HUES6 (cell line): Measurements from ENCODE around the gene LCE6A.

Experiments
- H3K27ac ChIP-seq: 2 replicates; pipeline ENCODE4 v1.7.0; 2013; ENCODE audit warnings: low read depth, mild to moderate bottlenecking, low read length, inconsistent platforms
- H3K27me3 ChIP-seq: 2 replicates; pipeline ENCODE4 v1.6.1; 2013; ENCODE audit warnings: low read length; ENCODE audit not compliant: control insufficient read depth, insufficient read depth
- H3K36me3 ChIP-seq: 2 replicates; pipeline ENCODE4 v1.6.1; 2013; ENCODE audit warnings: low read length; ENCODE audit not compliant: control insufficient read depth, insufficient read depth
- H3K4me1 ChIP-seq: 2 replicates; pipeline ENCODE4 v1.6.1; 2013; ENCODE audit warnings: low read length; ENCODE audit not compliant: control insufficient read depth, insufficient read depth
- H3K4me3 ChIP-seq: 2 replicates; pipeline ENCODE4 v1.5.1; 2013; ENCODE audit warnings: low read depth, low read length
- H3K9ac ChIP-seq: one replicate; pipeline ENCODE4 v1.6.1; 2013; ENCODE audit warnings: mild to moderate bottlenecking, low read length
- H3K9me3 ChIP-seq: 2 replicates; pipeline ENCODE4 v1.6.1; 2013; ENCODE audit warnings: low read depth, low read length; ENCODE audit not compliant: control insufficient read depth, insufficient read depth

LCE6A gene, protein sequence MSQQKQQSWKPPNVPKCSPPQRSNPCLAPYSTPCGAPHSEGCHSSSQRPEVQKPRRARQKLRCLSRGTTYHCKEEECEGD

DNA sequence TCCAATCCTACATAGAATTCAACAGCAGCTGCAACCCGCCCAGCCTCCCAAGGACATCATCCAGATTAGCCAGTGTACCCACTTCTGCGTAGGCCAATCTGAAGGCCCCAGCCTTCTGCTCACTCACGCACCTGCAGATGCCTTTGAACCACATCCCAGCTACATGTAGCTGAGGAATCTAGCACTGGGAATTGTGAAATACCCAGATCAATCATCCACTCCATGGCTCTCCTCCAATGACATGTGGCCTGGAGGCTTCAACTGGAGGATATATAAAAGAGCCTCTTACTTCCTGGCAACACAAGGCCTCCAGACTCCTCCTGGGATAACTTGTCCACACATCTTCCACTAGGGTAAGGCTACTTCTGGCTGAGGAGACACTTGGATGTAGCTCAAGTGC lies at the start of gene LCE6A:
Gene LCE6A, plus strand, starts transcription at position 301 of the 400 bp plus-strand sequence. CDS start 665 bp downstream, outside the sequence.
- Histone ChIP-seq H3K9ac (no peak within 1 kb of the TSS), H3K9me3 (peaks cover 20% of the 10 kb centered on the region; the same call in 1 of the 2 replicates), H3K27me3 (peaks cover 4% of the 10 kb centered on the region; the same call in 1 of the 2 replicates), H3K27ac (no peak within 1 kb of the TSS), H3K4me1 (no peaks in the 10 kb centered on the region), H3K36me3 (no peaks in the 10 kb centered on the region), H3K4me3 (no peak within 1 kb of the TSS)

DNA sequence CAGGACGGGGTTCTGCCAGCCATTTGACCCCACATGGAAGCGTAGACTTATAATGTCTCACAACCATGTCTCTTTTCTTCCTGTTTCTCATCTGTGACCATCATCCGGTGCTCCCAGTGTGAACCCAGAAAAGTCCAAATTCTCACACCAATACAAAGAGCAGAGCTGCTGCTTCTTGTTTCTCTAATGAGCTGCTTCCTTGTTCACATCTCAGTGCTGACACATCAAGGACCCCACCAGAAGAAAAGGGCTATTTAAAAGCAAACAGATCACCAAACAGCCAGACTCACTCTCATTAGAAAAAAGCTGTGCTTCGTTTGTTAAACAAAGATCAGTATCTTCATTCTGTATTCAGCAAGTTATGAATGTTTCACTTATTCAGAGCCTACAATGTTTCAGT lies 47.0 kb upstream of the LCE6A start:
- Histone ChIP-seq H3K4me3 (no peak overlapping the region), H3K9ac (no peak overlapping the region), H3K4me1 (no peaks in the 10 kb centered on the region), H3K36me3 (no peaks in the 10 kb centered on the region), H3K27ac (no peak overlapping the region), H3K9me3 (peaks cover 9% of the 10 kb centered on the region; the same call in 1 of the 2 replicates), H3K27me3 (no peaks in the 10 kb centered on the region)

DNA sequence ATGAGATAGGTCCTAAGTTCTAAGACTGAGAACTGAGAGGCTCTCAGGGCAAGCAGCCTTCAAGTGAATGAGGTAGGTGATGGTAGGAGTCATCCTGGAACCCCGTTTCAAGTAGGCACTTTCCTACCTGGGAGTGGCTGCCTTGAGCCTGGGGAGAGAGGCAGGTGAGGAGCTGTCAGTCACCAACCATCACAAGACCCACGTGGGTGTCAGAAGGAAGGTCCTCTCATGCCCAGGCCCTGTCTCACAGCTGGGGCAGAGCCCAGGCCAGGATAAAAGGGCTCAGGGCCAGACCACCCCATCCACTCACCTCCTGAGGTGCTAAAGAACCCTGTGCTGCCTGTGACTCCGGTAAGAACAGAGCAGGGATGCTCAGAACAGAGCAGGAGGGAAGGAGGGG lies 46.2 kb upstream of the LCE6A start, which contains the start of gene LCE1D:
Gene LCE1D, plus strand, starts transcription at position 301 of the 400 bp plus-strand sequence. CDS start 1,074 bp downstream, outside the sequence.
- peaks cover 11% of the 10 kb centered on the region; the same call in 1 of the 2 replicates for H3K9me3 ChIP-seq
- H3K27me3 ChIP-seq: no peaks in the 10 kb centered on the region
- no peaks in the 10 kb centered on the region for H3K36me3 ChIP-seq
- no peak within 1 kb of the TSS for H3K4me3 ChIP-seq
- H3K9ac ChIP-seq: no peak within 1 kb of the TSS
- no peak within 1 kb of the TSS for H3K27ac ChIP-seq
- H3K4me1 ChIP-seq: no peaks in the 10 kb centered on the region

DNA sequence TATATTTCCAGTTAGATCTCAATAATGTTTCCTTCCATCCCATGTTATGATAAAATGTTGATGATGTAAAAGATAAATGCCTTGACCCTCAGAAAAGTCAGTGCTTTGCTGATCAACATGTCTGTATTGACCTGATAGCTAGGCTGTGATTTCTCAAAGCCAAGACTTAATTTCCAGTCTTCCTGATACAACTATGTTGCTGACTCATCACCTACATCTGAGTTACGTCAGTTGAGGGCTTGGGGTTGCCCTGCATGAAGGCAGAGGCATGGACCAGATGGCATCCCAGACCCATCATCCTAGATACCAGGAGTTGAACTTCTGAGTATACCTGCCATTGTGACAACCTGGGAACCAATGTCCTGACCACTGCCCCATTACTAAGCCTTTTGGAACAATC lies 41.3 kb upstream of the LCE6A start:
- peaks cover 17% of the 10 kb centered on the region; the same call in 1 of the 2 replicates for H3K9me3 ChIP-seq
- no peak overlapping the region for H3K27ac ChIP-seq
- H3K27me3 ChIP-seq: no peaks in the 10 kb centered on the region
- no peak overlapping the region for H3K9ac ChIP-seq
- no peaks in the 10 kb centered on the region for H3K36me3 ChIP-seq
- H3K4me3 ChIP-seq: no peak overlapping the region
- H3K4me1 ChIP-seq: no peaks in the 10 kb centered on the region

DNA sequence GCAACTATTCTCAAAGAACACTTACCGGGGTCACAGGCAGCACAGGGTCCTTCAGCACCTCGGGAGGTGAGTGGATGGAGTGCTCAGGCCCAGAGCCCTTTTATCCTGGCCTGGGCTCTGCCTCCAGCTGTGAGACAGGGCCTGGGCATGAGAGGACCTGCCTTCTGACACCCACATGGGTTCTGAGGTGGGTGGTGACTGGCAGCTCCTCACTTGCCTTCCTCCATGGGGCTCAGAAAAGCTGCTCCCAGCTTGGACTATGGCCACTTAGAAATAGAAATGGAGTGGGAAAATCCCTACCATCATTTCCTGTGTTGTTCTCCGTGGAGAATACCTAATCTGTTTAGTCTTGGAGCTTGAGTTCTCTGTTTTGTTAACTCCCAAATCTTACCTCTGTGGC lies 36.1 kb upstream of the LCE6A start, which contains the start of gene LCE1C:
Gene LCE1C, minus strand, starts transcription at position 76 of the 400 bp plus-strand sequence. CDS start 1,173 bp downstream, outside the sequence.
- H3K4me1 ChIP-seq: no peaks in the 10 kb centered on the region
- H3K27ac ChIP-seq: no peak within 1 kb of the TSS
- H3K4me3 ChIP-seq: no peak within 1 kb of the TSS
- H3K27me3 ChIP-seq: no peaks in the 10 kb centered on the region
- no peaks in the 10 kb centered on the region for H3K36me3 ChIP-seq
- H3K9ac ChIP-seq: no peak within 1 kb of the TSS
- H3K9me3 ChIP-seq: peaks cover 11% of the 10 kb centered on the region; the same call in 1 of the 2 replicates

DNA sequence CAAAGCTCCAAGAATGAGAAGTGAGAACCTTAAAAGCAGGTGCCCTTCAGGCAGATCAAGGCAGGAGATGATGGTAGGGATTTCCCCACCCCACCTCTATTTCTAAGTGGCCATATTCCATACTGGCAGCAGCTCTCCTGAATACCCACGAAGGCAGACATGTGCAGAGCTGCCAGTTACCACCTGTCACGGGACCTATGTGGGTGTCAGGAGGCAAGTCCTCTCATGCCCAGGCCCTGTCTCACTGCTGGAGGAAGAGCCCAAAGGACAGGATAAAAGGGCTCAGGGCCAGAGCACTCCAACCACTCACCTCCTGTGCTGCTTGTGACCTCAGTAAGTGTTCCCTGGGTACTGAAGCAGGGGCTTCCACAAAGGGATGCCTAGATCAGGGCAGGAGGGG lies 31.6 kb upstream of the LCE6A start:
- H3K9ac ChIP-seq: no peak overlapping the region
- no peaks in the 10 kb centered on the region for H3K36me3 ChIP-seq
- no peaks in the 10 kb centered on the region for H3K4me1 ChIP-seq
- peaks cover 13% of the 10 kb centered on the region; the same call in 1 of the 2 replicates for H3K9me3 ChIP-seq
- H3K4me3 ChIP-seq: no peak overlapping the region
- no peaks in the 10 kb centered on the region for H3K27me3 ChIP-seq
- H3K27ac ChIP-seq: no peak overlapping the region

DNA sequence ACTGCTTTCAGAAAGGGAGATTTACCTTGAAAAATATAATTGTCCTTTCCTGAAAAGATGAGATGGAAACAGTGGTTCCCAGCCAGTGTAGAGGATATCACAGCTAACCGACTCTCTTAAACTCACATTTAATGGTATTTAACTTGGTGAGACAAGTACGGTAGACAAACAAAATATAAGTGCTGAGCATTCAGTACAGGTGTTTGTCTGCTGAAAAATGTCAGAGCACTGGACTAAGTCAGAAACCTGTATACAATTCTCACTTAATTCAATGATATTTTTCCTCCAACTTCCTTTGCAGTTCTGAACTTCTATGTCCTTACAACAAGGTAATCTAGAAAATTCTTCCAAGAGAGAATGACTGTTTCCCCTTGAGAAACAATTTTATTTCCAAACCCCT lies 31.0 kb upstream of the LCE6A start, which contains the start of gene LCE1B:
Gene LCE1B, plus strand, starts transcription at position 301 of the 400 bp plus-strand sequence. CDS start 476 bp downstream, outside the sequence.
- no peak within 1 kb of the TSS for H3K27ac ChIP-seq
- no peaks in the 10 kb centered on the region for H3K27me3 ChIP-seq
- no peak within 1 kb of the TSS for H3K4me3 ChIP-seq
- no peak within 1 kb of the TSS for H3K9ac ChIP-seq
- H3K4me1 ChIP-seq: no peaks in the 10 kb centered on the region
- peaks cover 9% of the 10 kb centered on the region; the same call in 1 of the 2 replicates for H3K9me3 ChIP-seq
- H3K36me3 ChIP-seq: no peaks in the 10 kb centered on the region

DNA sequence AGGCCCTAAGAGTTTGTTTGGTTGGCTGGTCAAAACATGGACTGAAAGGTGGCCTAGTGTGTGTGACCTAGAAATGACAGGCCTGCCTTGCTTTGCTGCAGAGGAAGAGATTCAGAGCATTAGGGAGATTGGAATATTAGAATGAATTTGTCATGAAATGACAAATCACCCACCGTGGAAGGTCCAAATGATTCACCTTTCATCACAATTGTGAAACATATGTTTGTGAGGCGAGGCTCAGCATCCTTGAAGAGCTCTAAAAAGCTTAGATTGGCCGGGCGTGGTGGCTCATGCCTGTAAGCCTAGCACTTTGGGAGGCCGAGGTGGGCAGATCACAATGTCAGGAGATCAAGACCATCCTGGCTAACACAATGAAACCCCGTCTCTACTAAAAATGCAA lies 25.3 kb upstream of the LCE6A start:
- Histone ChIP-seq H3K4me1 (no peaks in the 10 kb centered on the region), H3K36me3 (no peaks in the 10 kb centered on the region), H3K9ac (no peak overlapping the region), H3K27me3 (no peaks in the 10 kb centered on the region), H3K4me3 (no peak overlapping the region), H3K9me3 (peaks cover 14% of the 10 kb centered on the region; the same call in 1 of the 2 replicates), H3K27ac (no peak overlapping the region)

DNA sequence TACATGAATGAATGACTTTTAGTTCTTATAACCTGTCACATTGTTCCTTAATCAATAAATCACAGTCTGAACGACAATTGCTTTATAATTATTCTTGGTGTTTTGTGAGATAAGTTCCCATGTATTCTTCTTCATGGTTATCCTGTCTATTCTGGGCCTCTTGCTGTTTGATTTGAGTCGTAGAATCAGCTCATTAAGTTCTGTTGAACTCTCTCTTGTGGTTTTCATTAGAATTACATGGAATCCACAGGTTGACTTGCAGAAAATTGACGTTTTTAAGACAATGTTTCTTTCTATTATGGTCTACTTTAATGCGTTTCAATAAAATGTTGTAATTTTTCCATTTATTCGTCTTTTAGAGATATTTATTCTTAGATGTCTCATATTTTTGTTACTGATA lies 19.4 kb upstream of the LCE6A start:
- H3K27me3 ChIP-seq: no peaks in the 10 kb centered on the region
- no peak overlapping the region for H3K4me3 ChIP-seq
- H3K9me3 ChIP-seq: peaks cover 13% of the 10 kb centered on the region; the same call in 1 of the 2 replicates
- no peak overlapping the region for H3K9ac ChIP-seq
- no peak overlapping the region for H3K27ac ChIP-seq
- no peaks in the 10 kb centered on the region for H3K36me3 ChIP-seq
- H3K4me1 ChIP-seq: no peaks in the 10 kb centered on the region

DNA sequence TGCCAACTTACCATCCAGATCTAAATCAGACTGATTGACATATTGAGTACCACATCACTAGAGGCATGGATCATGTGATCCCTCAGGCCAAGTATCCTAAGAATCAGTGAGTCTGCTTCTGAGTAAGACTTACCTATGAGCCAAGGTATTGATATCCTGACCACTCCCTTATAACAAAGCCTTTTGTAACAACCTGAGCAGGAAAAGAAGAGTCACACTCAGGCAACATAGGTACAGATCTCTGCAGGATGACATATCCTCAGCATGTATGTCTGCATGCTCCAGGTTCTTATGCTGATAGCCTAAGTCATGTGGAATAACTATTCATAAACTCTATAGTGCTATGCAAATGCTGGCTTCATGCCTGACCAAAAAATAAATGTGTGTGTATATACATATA lies 17.7 kb upstream of the LCE6A start:
- H3K4me1 ChIP-seq: no peaks in the 10 kb centered on the region
- peaks cover 10% of the 10 kb centered on the region; the same call in 1 of the 2 replicates for H3K9me3 ChIP-seq
- no peaks in the 10 kb centered on the region for H3K27me3 ChIP-seq
- no peaks in the 10 kb centered on the region for H3K36me3 ChIP-seq
- no peak overlapping the region for H3K9ac ChIP-seq
- H3K27ac ChIP-seq: no peak overlapping the region
- no peak overlapping the region for H3K4me3 ChIP-seq

DNA sequence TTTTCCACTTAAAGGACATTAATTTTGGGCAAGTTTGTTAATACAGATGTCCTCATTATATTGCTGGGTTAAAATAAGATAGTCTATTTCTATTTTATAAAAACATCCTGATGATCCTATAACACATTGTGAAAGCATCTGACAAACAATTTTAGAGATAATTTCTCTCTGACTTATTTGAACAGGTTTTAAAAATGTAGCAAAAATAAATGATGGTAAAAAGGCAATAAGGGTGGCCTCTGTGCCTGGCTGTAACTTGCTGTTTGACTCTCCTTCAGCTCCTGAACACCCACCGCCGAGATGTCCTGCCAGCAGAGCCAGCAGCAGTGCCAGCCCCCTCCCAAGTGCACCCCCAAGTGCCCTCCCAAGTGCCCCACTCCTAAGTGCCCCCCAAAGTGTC lies 15.5 kb upstream of the LCE6A start, which contains the start of gene LCE1A:
Gene LCE1A, plus strand, starts transcription at position 301 of the 400 bp plus-strand sequence. Its CDS starts 0 bp downstream, at position 301.
- Histone ChIP-seq H3K4me3 (no peak within 1 kb of the TSS), H3K27me3 (no peaks in the 10 kb centered on the region), H3K4me1 (no peaks in the 10 kb centered on the region), H3K36me3 (no peaks in the 10 kb centered on the region), H3K27ac (no peak within 1 kb of the TSS), H3K9me3 (peaks cover 11% of the 10 kb centered on the region; the same call in 1 of the 2 replicates), H3K9ac (no peak within 1 kb of the TSS)
